ENCODE results near the gene TEX51. TPM values are rescaled to one million over a fixed set of nuclear protein-coding genes. Genes with fewer than 3 reads are reported as not detected.

Gene TEX51
- not detected for total RNA-seq
- long read RNA-seq: 0 reads

DNA sequence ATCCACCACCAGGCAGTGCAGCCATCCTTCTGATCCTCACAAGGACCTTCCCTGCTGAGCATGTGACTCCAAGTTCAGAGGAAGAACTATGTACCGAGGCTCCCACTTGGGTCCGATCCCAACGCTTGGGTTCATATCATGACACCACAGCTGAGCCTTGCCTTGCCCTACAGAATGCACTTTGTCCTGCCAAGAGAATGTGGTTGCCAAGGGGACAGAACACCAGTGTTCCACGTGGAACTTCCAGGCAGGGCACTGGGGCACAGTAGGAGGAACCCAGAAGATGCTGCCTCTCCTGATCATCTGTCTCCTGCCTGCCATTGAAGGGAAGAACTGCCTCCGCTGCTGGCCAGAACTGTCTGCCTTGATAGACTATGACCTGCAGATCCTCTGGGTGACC lies at the start of gene TEX51:
Gene TEX51 (plus strand): TSS at position 255 of the 400 bp plus-strand sequence. CDS start 29 bp downstream, at position 284.
- ATAC-seq: no peak
- DNase-seq (ENCODE audit: missing footprints): no peak
- intact Hi-C loops (cut with DNase I): no loop called here

DNA sequence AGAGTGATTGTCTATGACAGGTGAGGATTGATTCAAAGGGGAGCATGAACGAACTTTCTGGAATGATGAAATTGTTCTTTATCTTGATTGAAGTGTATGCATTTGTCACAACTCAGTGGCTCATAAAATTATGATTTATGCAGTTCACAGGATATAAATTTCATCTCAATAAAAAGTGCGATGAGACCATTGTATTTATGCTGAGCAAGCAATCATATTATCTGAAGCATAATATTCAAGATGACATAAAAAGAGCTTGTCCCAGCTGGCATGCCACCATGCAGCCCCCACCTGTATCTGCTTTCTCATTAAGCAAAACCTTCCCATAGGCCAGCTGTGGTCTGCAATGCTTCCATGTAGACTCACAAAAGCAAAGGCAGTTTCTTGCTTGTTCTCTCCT lies 49.6 kb upstream of the TEX51 start:
- DNase-seq (ENCODE audit: missing footprints) (no peak), ATAC-seq (no peak)
- intact Hi-C loops (cut with DNase I): no loop called here

DNA sequence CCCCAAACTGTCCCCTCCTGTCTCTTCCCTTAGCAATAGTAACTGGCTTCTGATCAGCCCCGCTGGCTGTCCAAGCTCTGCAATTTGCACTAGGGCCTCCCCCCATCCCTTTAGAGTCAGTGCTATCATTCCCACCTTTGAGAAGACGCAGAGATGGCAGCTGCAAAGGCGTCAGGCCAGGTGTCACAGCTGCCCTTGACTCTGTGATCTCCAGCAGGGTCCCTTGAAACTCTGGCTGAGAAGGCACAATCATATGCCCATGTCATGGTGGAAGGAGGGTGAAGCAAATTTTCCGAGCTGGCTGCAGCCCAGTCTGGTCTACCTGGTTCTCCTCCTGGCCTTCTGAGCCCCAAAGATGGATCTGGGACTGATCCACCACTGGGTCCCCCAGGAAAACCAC lies 49.2 kb upstream of the TEX51 start:
- intact Hi-C loops (cut with DNase I): no loop called here
- ATAC-seq (no peak), DNase-seq (ENCODE audit: missing footprints) (no peak)

DNA sequence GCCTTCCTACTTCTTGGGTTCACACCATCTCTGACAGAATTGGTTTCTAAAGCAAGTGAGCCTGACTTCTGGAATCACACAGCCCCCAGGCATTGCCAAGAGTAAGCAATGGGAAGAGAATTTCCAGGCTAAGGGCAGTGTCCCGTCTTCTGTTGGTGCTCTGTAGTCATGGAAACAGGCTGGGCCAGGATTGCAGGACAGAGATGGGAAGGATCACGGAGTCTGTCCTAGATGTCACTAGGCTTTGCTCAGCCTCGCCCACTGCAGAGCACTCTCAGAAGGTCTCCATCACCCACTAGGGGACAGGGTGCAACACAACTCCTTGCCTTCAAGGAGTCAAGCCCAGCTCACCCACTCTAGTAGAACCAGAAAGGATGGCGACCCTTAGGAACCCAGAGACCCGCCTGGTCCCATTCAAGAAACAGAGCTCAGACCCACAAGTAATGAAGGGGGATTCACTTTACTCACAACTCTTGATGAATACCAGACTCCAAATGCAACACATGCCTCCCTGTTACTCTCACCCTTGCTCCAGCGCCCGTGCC lies 48.6 kb upstream of the TEX51 start:
- intact Hi-C loops (cut with DNase I): no loop called here
- ATAC-seq: no peak
- DNase-seq (ENCODE audit: missing footprints): no peak

DNA sequence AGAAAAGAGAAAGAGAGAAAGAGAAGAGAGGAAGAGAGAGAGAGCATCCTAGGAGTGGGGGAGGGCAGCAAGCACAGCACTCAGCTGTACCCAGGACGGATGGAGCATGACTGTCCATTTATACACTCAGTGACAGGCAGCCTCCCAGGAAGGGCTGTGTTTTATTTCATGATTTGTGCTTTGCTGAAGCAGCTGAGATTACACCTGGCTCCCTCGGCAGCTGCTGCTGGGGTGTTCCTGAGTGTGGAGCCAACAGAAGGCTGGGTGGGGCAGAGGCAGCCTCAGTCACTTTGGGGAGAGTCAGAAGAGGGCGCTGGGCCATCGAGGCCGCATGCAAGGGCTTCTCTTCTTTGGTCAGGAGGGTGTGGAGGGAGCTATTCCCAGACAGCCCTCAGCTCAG lies 47.8 kb upstream of the TEX51 start:
- DNase-seq (ENCODE audit: missing footprints) (no peak), ATAC-seq (no peak)
- intact Hi-C loops (cut with DNase I): no loop called here

DNA sequence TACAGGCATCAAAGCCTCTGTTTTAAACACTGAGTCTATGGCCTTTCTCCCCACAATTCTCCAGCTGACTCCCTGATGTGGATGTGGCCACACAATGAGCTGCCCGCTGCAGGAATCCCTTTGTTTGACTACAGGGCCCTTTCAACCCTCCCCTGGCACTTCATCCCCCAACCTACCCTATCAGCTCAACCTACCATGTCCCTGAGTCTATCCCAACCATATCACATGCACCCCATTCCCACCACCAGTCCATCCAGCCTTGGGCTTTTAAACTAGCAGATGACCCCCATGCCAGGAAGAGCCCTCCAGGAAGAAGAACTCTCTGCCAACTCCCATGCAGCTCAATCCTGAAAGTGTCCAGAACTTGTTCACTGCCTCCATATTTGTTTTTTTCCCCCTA lies 46.9 kb upstream of the TEX51 start:
- ATAC-seq (no peak), DNase-seq (ENCODE audit: missing footprints) (no peak)
- intact Hi-C loops (cut with DNase I): no loop called here

DNA sequence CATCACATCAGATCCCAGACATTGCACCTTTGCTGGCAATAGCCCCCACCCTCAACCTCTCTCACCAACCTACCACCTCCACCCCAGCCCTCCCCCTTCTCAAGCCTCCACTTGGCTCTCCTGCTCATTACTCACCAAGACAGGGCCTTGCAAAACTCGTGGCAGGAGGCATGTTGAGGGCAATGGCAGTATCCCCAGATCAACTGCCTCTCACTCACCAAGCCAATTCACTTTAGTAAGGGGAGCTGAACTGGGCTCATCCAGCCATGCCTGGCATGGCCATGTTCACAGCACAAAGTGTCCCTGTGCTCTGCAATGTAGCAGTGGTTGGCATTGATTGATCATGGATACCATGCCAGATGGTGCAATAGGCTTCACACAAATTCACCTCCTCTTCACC lies 46.3 kb upstream of the TEX51 start:
- intact Hi-C loops (cut with DNase I): no loop called here
- ATAC-seq (no peak), DNase-seq (ENCODE audit: missing footprints) (no peak)

DNA sequence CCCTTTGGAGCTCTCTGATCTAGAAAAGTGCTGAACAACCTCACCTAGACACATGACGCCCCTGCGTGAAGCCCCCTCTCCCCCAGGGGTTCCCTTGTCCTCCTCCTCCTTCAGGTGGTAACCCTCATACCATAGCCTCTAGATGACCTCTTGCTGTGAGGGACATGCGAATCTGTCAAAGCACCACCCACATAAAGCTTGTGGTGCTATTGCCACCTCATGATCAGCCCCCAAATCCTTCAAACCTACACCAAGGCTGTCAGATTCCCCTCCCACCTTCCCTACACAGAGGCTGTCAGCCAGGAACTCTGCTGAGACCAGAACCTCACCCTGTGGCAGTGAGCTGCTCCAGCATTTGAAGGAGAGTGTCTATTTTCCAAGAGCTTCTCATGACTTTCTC lies 43.1 kb upstream of the TEX51 start:
- intact Hi-C loops (cut with DNase I): no loop called here
- DNase-seq (ENCODE audit: missing footprints) (no peak), ATAC-seq (no peak)

DNA sequence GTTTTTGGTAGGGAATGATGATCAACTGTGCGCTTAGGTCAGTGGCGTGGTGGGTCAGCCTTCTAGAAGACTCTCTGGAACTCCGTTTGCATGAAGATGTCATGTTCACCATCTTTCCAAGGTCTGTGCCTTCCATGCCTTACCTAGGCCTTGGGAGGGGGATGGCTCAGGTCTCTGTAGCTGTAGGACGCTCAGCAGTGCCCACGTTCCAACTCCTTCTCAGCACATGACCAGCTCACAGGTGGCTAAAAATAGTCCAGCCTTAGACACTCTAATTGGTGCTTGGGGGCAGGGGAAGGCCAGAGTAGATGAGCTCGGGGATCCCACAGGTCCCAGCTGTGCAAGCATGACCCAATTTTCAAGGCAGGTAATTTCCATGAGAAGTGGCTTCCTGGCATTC lies 42.3 kb upstream of the TEX51 start:
- DNase-seq (ENCODE audit: missing footprints) (no peak), ATAC-seq (peak; percentile 41)
- intact Hi-C loops (cut with DNase I): no loop called here

DNA sequence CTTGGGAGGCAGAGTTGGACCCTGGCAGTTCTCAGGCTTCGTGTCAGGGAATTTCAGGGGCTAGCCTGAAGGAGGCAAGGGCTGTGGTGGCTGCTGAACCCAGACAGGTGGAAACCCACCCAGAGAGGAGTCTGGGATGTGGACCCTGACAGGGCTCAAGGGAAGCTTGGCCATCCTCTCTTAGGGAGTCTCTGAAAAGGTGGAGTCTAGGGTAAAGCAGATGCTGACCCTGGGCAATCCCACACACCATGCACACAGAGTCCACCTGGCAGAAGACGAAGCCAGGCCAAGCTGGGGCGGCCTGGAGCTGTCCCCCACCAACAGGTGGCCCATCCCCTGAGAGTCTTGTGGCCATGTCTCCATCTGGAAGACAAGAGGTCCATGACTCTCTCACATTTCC lies 41.2 kb upstream of the TEX51 start:
- intact Hi-C loops (cut with DNase I): no loop called here
- ATAC-seq: no peak
- no peak for DNase-seq (ENCODE audit: missing footprints)

DNA sequence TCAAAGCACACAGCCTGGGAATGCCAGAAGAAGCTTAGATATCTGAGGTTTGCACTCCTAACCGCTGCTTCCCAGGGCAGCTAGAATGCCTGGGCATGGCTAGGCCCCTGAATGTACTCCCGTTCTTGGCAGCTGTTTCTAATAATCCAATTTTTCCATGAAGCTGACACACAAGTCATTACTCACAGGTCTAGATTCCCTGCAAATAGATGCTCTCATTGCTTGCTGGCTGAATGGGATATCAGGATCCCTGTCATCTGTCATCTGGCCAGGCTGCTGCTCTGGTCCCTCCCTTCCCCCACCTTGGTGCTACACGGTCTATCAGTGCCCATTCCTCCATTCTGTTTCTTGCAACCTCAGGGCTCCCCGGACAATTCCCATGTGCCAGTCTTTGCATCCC lies 40.7 kb upstream of the TEX51 start:
- intact Hi-C loops (cut with DNase I): no loop called here
- DNase-seq (ENCODE audit: missing footprints) (no peak), ATAC-seq (no peak)

DNA sequence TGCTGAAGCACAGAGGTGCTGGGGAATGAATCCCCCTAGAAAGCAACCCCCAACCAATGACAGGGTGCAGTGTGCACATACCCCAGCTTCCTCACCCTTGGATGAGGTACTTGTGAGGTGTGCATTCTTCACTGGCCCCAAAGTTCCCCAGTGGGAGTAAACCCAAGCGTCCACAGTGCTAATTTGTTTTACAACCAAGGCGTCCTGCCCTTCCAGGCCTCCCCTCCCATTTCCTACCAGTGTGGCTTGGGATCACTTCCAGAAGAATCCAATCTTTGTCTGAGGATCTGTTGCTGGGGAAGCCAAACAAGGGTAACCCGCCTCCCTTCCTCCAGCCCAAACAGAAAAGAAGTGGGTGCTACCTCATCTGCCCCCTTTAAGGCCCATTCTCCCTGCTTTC lies 40.3 kb upstream of the TEX51 start:
- intact Hi-C loops (cut with DNase I): no loop called here
- ATAC-seq: no peak
- no peak for DNase-seq (ENCODE audit: missing footprints)

DNA sequence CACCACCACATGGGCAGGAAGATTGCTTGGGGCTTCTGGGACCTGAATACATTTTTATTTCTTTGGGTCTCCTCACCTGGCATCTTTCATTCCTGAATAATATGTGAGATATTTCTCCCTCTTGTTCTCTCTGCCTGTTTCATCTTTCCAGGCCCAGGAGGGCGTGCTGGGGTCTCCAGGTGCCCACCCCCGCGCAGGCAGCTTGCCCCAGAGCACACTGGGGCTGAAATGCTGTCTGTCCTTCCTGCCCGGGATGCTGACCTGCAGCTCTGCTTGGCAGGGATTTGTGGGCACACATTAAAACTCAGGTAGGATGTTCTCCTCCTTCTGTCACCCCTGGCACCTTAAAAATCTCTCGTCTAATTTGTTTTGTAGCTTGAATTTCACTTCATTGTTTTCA lies 39.7 kb upstream of the TEX51 start:
- intact Hi-C loops (cut with DNase I): no loop called here
- ATAC-seq (no peak), DNase-seq (ENCODE audit: missing footprints) (no peak)

DNA sequence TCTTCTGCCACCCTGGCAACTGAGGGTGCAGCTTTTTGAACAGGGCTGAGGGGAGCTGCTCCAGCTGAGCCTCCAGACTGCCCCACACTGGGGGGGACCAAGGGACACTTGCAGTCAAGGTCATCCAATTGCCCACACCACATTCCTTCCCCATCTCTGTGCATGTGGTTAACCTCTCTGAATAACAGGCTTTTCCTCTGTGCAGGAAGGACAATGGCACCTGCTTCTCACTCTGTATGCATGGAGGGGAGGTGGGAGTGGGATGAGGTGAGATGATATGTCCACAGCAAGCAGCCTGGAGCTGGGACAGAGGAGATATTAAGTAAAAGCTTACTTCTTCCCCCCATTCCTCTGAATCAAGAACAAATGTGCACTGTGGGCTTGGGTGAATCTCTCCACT lies 39.1 kb upstream of the TEX51 start:
- intact Hi-C loops (cut with DNase I): no loop called here
- DNase-seq (ENCODE audit: missing footprints): no peak
- ATAC-seq: no peak

DNA sequence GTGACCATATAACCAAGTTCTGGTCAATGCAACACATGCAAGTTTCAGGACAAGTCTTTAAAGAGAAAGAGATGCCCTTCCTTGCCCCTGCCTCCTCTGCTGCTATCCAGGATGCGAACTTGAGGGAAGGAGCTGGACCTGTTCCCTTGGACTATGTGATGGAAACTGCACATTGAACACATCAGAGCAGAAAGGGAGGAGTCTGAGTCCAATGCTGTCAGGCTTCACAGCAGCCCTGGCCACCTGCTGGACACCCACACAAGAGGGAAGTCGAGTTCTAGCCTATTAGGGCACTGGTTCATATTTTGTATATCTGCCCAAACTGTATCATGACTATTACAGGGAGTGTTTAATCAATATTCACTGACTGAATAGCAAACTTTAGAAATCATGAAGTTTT lies 38.3 kb upstream of the TEX51 start:
- no peak for ATAC-seq

DNA sequence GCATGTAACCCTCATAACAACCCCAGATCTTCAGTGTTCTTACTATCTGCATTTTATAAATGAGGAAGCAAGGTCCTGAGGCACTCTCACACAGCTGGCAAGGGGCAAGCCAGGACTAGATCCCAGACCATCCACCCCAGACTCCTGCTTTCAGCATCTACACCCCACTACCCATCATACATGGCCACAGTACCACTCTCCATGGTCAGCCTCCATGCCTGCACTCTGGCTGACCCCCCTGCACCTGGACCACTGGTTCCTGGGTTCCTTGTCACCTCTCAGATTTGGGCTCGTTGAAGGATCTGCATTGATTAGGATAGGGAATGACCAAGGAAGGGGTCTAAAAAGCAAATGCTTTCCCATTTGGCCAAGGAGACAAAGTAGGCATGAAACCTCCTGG lies 36.0 kb upstream of the TEX51 start:
- intact Hi-C loops (cut with DNase I): no loop called here
- no peak for DNase-seq (ENCODE audit: missing footprints)
- no peak for ATAC-seq

More for the DNA sequence above, 38.3 kb upstream of the TEX51 start:
- intact Hi-C loops (cut with DNase I): no loop called here
- no peak for DNase-seq (ENCODE audit: missing footprints)

DNA sequence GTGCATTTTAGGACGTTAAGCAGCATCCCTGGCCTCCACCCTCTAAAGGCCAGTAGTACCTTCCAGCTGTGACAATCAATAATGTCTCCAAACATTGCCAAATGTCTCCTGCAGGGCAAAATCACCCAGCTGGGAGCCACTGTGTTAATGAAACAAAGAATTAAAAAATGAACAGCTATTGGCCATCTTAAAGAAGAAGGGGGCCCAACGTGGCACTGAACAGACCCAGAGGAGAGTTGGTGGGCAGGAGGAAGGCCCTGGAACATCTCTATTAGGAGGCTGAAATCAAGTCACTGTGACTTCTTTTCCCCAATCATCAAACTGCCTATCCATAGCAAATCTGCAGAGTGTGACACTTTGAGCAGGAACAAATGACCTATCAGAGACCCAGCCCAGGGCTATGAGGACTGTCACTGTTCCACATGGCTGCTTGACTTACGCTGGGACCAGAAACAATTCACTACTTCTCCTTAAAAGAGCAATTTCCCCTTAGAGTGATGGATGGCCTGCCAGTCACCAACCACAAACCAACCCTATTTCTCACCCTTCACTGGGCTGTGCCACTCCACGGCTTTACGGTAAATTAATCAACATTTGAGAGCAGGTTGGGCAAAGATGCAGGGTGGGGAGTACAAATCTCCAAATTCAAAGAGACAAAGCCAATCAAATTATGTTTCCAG lies 35.2 kb upstream of the TEX51 start:
- no peak for DNase-seq (ENCODE audit: missing footprints)
- intact Hi-C loops (cut with DNase I): no loop called here
- no peak for ATAC-seq

DNA sequence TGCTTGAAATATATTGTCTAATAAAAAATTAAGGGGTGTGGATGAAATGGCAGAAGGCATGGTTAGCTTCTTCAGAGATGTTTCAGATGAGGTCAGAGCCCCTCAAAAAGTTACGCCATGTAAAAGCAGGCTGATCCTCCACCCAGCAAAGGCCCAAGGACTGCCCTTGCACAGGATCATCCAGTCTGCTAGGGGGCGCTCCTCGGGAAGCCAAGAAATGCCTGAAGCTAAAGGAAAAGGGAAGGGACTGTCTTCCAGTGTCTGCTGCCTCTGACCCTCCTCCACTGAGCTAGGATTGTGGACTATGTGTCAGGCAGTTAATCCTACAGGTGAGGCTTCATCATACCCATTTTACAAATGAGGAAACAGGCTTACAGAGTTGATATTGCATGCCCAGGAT lies 33.8 kb upstream of the TEX51 start:
- no peak for DNase-seq (ENCODE audit: missing footprints)
- intact Hi-C loops (cut with DNase I): no loop called here
- ATAC-seq: no peak

DNA sequence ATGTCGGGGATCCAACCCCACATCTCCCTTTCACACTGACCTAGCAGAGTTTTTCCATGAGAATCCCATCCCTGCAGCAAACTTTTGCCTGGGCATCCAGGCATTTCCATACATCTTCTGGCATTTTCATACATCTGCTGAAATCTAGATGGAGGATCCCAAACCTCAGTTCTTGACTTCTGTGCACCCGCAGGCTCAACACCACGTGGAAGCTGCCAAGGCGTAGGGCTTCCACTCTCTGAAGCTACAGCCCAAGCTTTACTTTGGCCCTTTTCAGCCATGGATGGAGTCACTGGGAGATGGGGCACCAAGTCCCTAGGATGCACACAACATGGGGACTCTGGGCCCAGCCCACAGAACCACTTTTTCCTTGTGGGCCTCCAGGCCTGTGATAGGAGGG lies 32.2 kb upstream of the TEX51 start:
- DNase-seq (ENCODE audit: missing footprints): no peak
- intact Hi-C loops (cut with DNase I): no loop called here
- ATAC-seq: no peak

DNA sequence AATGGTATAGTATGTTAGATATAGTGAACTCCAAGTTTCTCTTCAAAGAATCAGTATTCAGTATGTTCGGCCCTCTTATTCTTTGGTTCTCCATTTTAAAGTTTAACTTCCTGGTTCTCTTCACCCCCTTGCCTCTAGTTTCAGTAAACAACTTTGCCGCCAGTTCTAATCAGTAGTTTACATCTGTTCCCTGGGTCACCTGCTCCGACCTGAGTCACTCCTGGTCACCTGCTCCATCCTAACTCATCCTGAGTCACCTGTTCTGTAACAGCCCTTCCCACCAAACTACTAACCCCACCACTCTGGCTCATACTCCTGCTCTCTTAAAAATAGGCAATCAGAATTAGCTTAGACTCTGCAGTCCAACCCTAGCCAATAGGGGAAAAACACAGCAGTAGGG lies 23.7 kb upstream of the TEX51 start:
- intact Hi-C loops (cut with DNase I): no loop called here
- no peak for ATAC-seq
- DNase-seq (ENCODE audit: missing footprints): no peak

DNA sequence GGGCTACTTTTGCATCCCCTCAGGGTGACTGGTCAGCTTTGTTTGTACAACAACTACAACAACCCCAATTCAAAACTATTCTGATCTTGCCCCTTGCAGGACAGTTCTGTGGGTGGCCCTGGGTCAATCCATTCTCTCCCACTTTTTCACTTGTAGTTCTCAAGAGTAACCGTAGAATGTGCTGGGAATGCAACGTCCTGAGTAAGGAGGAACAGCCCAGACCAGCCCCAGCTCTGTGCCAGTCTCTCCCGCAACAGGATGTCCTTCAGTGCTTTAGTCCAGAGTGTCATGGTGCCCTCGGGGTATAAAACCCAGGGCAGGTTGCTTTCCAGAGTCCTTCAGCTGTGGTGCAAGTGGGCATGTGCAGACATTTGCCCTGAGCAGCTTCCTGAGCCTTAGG lies 22.1 kb upstream of the TEX51 start:
- intact Hi-C loops (cut with DNase I): no loop called here
- DNase-seq (ENCODE audit: missing footprints): no peak
- ATAC-seq: no peak
